CD14-positive monocyte (primary cell): ENCODE measurements around the gene CGNL1. TPM values are rescaled to one million over a fixed set of nuclear protein-coding genes. Genes with fewer than 3 reads are reported as not detected.

ENCODE experiments used
- DNase-seq, 3 donors: peaks; one replicate each; pipeline ENCODE4 v3.0.0-alpha.2; 2011 to 2022
- H2AFZ ChIP-seq: 2 replicates; pipeline ENCODE4 v1.6.0; 2012; ENCODE audit warnings: mild to moderate bottlenecking, low read depth, low read length, inconsistent platforms; ENCODE audit not compliant: insufficient read depth, poor library complexity, severe bottlenecking
- H3K27ac ChIP-seq, 2 donors: 1 replicate in 1 of 2; 2 replicates in 1 of 2; pipeline ENCODE4 v1.5.1; 2012 to 2013; ENCODE audit warnings: low read length in 2 of 2, control low read depth in 1 of 2, inconsistent platforms in 1 of 2, low read depth in 1 of 2, mild to moderate bottlenecking in 1 of 2
- H3K27me3 ChIP-seq, 2 donors: one replicate each; pipeline versions ENCODE4 v1.6.0 to v1.6.1; 2011 to 2013; ENCODE audit warnings: low read length in 2 of 2; ENCODE audit not compliant: control insufficient read depth in 2 of 2, insufficient read depth in 2 of 2
- H3K36me3 ChIP-seq, 2 donors: replicated peaks in 1 of 2; 1 replicate in 1 of 2; 2 replicates in 1 of 2; pipeline versions ENCODE4 v1.5.1 to v1.6.1; 2012 to 2013; ENCODE audit warnings: low read length in 2 of 2, control low read depth in 1 of 2, inconsistent platforms in 1 of 2, mild to moderate bottlenecking in 1 of 2; ENCODE audit not compliant: insufficient read depth in 2 of 2, control insufficient read depth in 1 of 2
- H3K4me1 ChIP-seq, 2 donors: 1 replicate in 1 of 2; 2 replicates in 1 of 2; pipeline versions ENCODE4 v1.5.1 to v1.6.1; 2012 to 2013; ENCODE audit warnings: low read length in 2 of 2, control low read depth in 1 of 2, inconsistent platforms in 1 of 2, mild to moderate bottlenecking in 1 of 2, moderate library complexity in 1 of 2; ENCODE audit not compliant: insufficient read depth in 2 of 2, control insufficient read depth in 1 of 2
- H3K4me2 ChIP-seq: replicated peaks from 2 replicates; pipeline ENCODE3; 2012; ENCODE audit warnings: low read length, moderate library complexity, mild to moderate bottlenecking; ENCODE audit not compliant: poor library complexity, severe bottlenecking; ENCODE audit errors: extremely low read depth
- H3K4me3 ChIP-seq, 3 experiments: fragments of 200-600 bp in 1 of 3; sonication (generic) in 1 of 3; replicated peaks in 1 of 3; 1 replicate in 2 of 3; 2 replicates in 1 of 3; pipeline ENCODE4 v1.5.1; 2011 to 2013; ENCODE audit warnings: low read length in 3 of 3, mild to moderate bottlenecking in 3 of 3, control low read depth in 2 of 3, low read depth in 2 of 3, inconsistent platforms in 1 of 3, moderate library complexity in 1 of 3
- H3K79me2 ChIP-seq: 2 replicates; pipeline ENCODE4 v1.6.0; 2012; ENCODE audit warnings: mild to moderate bottlenecking, control low read depth, inconsistent platforms, low read length, moderate library complexity; ENCODE audit not compliant: insufficient read depth
- H3K9ac ChIP-seq: 2 replicates; pipeline ENCODE4 v1.6.0; 2017; ENCODE audit warnings: low read length, mild to moderate bottlenecking; ENCODE audit not compliant: insufficient read depth, poor library complexity, severe bottlenecking
- H3K9me3 ChIP-seq, 2 donors: replicated peaks in 1 of 2; 1 replicate in 1 of 2; 2 replicates in 1 of 2; pipeline versions ENCODE4 v1.5.1 to v1.6.1; 2012 to 2013; ENCODE audit warnings: low read length in 2 of 2, control low read depth in 1 of 2; ENCODE audit not compliant: control insufficient read depth in 1 of 2, insufficient read depth in 1 of 2
- H4K20me1 ChIP-seq: 2 replicates; pipeline ENCODE4 v1.6.0; 2012; ENCODE audit warnings: mild to moderate bottlenecking, low read length, control low read depth, moderate library complexity; ENCODE audit not compliant: insufficient read depth
- H3K27ac Mint-ChIP-seq, 7 donors: one replicate each; pipeline ENCODE4 v1.8.0; 2020; ENCODE audit warnings: mild to moderate bottlenecking in 7 of 7, mixed read lengths in 7 of 7, moderate library complexity in 6 of 7, inconsistent platforms in 2 of 7
- H3K27me3 Mint-ChIP-seq, 3 donors: one replicate each; pipeline ENCODE4 v1.8.0; 2021 to 2022; ENCODE audit warnings: low read depth in 3 of 3, mild to moderate bottlenecking in 3 of 3, mixed read lengths in 3 of 3, moderate library complexity in 3 of 3, inconsistent platforms in 1 of 3
- H3K36me3 Mint-ChIP-seq, 2 donors: one replicate each; pipeline ENCODE4 v1.8.0; 2020; ENCODE audit warnings: mixed read lengths in 2 of 2, inconsistent platforms in 1 of 2, mild to moderate bottlenecking in 1 of 2
- H3K4me1 Mint-ChIP-seq: one replicate; pipeline ENCODE4 v1.8.0; 2020; ENCODE audit warnings: mild to moderate bottlenecking, mixed read lengths
- H3K4me3 Mint-ChIP-seq, 2 donors: one replicate each; pipeline ENCODE4 v1.8.0; 2020; ENCODE audit warnings: mild to moderate bottlenecking in 2 of 2, mixed read lengths in 2 of 2, moderate library complexity in 1 of 2
- H3K9me3 Mint-ChIP-seq, 7 donors: one replicate each; pipeline ENCODE4 v1.8.0; 2020 to 2022; ENCODE audit warnings: mixed read lengths in 7 of 7, mild to moderate bottlenecking in 6 of 7, moderate library complexity in 6 of 7, inconsistent platforms in 2 of 7
- CTCF ChIP-seq: fragments of 200-600 bp; IDR thresholded peaks from one replicate; pipeline ENCODE4 v1.8.0; 2022; ENCODE audit warnings: antibody characterized with exemption, mild to moderate bottlenecking
- WGBS: methylation state at CpG from one replicate; pipeline ENCODE4 v1.1.5; 2013; ENCODE audit warnings: missing lambda C conversion rate; ENCODE audit not compliant: insufficient coverage; 5-methylcytosine and 5-hydroxymethylcytosine counted together
- intact Hi-C, 2 donors: fragments of 100-400 bp; cut with micrococcal nuclease; formaldehyde crosslinking; loops; one replicate each; pipeline versions ENCODE4 v1.15.0 to v1.15.1; 2023
- polyA plus RNA-seq, 3 donors: library from polyadenylated mRNA; depleted of rRNA in 1 of 3; unstranded in 2 of 3; stranded (reverse) in 1 of 3; fragments of 300-500 nt in 2 of 3; fragments of >200 nt in 1 of 3; fragmentation: Illumina TruSeq in 2 of 3; gene quantifications; 1 replicate in 2 of 3; 2 replicates in 1 of 3; pipeline ENCODE4 v1.2.3, GENCODE V29; 2012 to 2021

Gene CGNL1
- polyA plus RNA-seq, 3 donors: not detected

DNA sequence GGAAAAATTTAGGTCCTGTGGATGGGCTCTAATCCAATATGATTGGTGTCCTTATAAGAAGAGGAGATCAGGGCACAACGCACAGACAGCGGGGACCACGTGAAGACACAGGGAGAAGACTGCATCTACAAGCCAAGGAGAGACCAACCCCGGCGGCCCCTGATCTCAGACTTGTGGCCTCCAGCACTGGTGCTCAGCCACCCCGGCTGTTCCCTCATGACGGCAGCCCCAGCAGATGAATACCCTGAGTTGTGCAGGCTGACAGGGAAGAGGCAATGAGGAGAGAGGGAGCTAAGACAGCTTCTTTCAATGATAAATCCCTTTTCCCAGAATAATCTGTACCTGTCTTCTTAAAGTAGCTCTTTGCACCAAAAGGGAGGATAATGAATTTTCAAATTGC lies 33.3 kb upstream of the CGNL1 start:
- no peak overlapping the region for H3K4me3 ChIP-seq
- DNase-seq: no peak
- intact Hi-C loops: loop anchor here (5.0 kb wide), 3 partner anchors 184 to 519 kb away; no protein-coding TSS in a partner anchor
- Mint-ChIP-seq H3K4me3 (no peak overlapping the region), H3K36me3 (no peaks in the 10 kb centered on the region), H3K4me1 (peaks cover 2% of the 10 kb centered on the region), H3K27me3 (no peaks in the 10 kb centered on the region), H3K9me3 (peaks cover 0 to 2% (median 0%) of the 10 kb centered on the region in 7 donors), H3K27ac (peak overlapping the region in 1 of 7 donors; percentile 13)
- WGBS: 97% methylated on average over 5 of the region's 7 CpGs
- no peak for TF ChIP-seq CTCF
- H3K9ac ChIP-seq: no peak overlapping the region
- no peaks in the 10 kb centered on the region for H3K36me3 ChIP-seq
- no peak overlapping the region for H3K4me2 ChIP-seq
- no peaks in the 10 kb centered on the region for H3K27me3 ChIP-seq
- H2AFZ ChIP-seq: no peak overlapping the region
- no peaks in the 10 kb centered on the region for H4K20me1 ChIP-seq
- no peaks in the 10 kb centered on the region for H3K79me2 ChIP-seq
- H3K9me3 ChIP-seq: no peaks in the 10 kb centered on the region
- no peak overlapping the region for H3K27ac ChIP-seq
- H3K4me1 ChIP-seq: no peaks in the 10 kb centered on the region

- Mint-ChIP-seq H3K4me3 (no peak overlapping the region), H3K9me3 (peaks cover 0 to 2% (median 0%) of the 10 kb centered on the region in 7 donors), H3K36me3 (no peaks in the 10 kb centered on the region), H3K4me1 (no peaks in the 10 kb centered on the region), H3K27ac (peak overlapping the region in 2 of 7 donors; percentile 14 to 59), H3K27me3 (no peaks in the 10 kb centered on the region)
- Histone ChIP-seq H3K4me1 (no peaks in the 10 kb centered on the region), H3K27me3 (no peaks in the 10 kb centered on the region), H3K4me3 (no peak overlapping the region), H3K36me3 (no peaks in the 10 kb centered on the region), H3K79me2 (no peaks in the 10 kb centered on the region), H3K9me3 (no peaks in the 10 kb centered on the region), H4K20me1 (no peaks in the 10 kb centered on the region), H3K27ac (no peak overlapping the region), H3K9ac (no peak overlapping the region), H3K4me2 (no peak overlapping the region), H2AFZ (no peak overlapping the region)
- intact Hi-C loops: loop anchor here (5.0 kb wide), 3 partner anchors 184 to 519 kb away; no protein-coding TSS in a partner anchor
- no peak for TF ChIP-seq CTCF
- WGBS: 68% methylated on average over 4 of the region's 6 CpGs
- DNase-seq: no peak
These were observed 32.8 kb upstream of the CGNL1 start for GRCh38 chr15:57343498-57343897.
